Measurements from ENCODE around the gene RMRP.

Gene RMRP

DNA sequence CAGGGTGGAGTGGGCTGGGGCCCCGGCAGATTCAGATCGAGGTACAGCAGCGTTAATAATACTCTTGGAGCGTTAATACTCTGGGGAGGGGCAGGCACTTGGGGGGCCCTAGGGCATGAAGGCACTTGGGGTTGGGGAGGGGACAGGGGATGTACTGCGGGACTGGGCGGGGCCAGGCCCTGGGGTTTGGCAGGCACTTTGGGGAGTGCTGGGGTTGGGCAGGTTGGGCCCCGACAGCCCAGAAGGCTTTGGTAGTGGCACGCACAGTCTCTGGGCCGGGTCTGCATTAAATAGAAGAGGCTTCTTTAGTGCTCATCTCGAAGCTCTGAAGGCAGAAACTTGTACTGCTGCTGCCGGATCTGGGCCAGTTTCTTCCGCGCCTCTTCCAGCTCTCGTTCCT, 39.7 kb upstream of the RMRP start:
- Histone ChIP-seq H3K36me3 (ENCODE audit: low read length) (peaks cover 20% of the 10 kb centered on the region; the same call in 1 of the 2 replicates), H3K79me2 (ENCODE audit: insufficient read depth, low read length) (no peaks in the 10 kb centered on the region)

DNA sequence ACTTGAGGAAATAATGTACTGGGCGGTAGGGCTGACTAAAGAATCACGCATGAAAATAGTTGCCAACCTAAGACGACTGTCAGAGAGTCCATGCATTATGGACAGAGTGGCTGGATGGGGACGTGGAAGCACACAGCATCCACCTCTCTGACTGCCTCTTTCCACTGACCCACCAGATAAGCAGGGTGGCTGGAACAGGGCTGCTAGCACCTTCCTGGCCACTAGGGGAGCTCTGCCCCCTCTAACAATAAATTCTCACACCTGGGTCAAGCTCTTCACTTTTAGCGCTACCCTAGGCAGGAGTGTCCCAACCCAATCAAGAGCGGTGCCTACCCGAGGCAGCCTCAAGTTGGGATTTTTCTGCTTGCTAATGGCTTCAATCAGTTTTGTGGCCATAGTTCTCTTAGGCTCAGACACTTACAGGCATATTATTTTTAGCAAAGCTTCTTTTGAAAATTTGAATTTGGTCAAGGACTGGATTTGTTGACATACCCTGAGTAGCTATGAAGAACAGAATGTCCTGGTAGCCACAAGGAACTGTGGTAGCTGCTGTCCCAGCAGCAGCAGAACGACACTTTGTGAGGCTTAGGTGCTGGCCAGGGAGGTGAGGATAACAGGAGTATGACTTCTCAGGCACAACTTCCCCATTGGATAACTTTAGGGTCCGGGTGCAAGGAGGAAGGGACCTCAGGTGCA, 38.8 kb upstream of the RMRP start:
- Histone ChIP-seq H3K36me3 (ENCODE audit: low read length) (peaks cover 14% of the 10 kb centered on the region; the same call in 1 of the 2 replicates), H3K9me3 (ENCODE audit: insufficient read depth, low read length) (no peaks in the 10 kb centered on the region), H3K9me2 (replicated peaks; ENCODE audit: insufficient read depth, low read length) (no peaks in the 10 kb centered on the region), H2AFZ (ENCODE audit: low read depth, low read length, severe bottlenecking) (no peak overlapping the region), H3K4me2 (ENCODE audit: low read depth, low read length, poor library complexity, severe bottlenecking) (no peak overlapping the region), H3F3A (ENCODE audit: insufficient read depth) (no peaks in the 10 kb centered on the region), H3K79me2 (ENCODE audit: insufficient read depth, low read length) (no peaks in the 10 kb centered on the region), H3K27me3 (ENCODE audit: low read length) (no peaks in the 10 kb centered on the region), H3K27ac (ENCODE audit: low read depth, low read length) (no peak overlapping the region), H3K4me3 (ENCODE audit: insufficient read depth, low read length, poor library complexity, severe bottlenecking) (no peak overlapping the region), H4K20me1 (ENCODE audit: low read depth, low read length) (no peaks in the 10 kb centered on the region), H3K9ac (ENCODE audit: low read length) (no peak overlapping the region)
- TF ChIP-seq, protein P1, sequence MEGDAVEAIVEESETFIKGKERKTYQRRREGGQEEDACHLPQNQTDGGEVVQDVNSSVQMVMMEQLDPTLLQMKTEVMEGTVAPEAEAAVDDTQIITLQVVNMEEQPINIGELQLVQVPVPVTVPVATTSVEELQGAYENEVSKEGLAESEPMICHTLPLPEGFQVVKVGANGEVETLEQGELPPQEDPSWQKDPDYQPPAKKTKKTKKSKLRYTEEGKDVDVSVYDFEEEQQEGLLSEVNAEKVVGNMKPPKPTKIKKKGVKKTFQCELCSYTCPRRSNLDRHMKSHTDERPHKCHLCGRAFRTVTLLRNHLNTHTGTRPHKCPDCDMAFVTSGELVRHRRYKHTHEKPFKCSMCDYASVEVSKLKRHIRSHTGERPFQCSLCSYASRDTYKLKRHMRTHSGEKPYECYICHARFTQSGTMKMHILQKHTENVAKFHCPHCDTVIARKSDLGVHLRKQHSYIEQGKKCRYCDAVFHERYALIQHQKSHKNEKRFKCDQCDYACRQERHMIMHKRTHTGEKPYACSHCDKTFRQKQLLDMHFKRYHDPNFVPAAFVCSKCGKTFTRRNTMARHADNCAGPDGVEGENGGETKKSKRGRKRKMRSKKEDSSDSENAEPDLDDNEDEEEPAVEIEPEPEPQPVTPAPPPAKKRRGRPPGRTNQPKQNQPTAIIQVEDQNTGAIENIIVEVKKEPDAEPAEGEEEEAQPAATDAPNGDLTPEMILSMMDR (IDR thresholded peaks at IDR 0.05; ENCODE audit: insufficient read depth, low read length, poor library complexity, severe bottlenecking) = peak; percentile 95
- no peak for TF ChIP-seq EZH2phosphoT487 (conservative IDR thresholded peaks at IDR 0.05; ENCODE audit: low read length)

More for the DNA sequence above, 39.7 kb upstream of the RMRP start:
- no peaks in the 10 kb centered on the region for H3F3A ChIP-seq (ENCODE audit: insufficient read depth)
- no peaks in the 10 kb centered on the region for H3K9me3 ChIP-seq (ENCODE audit: insufficient read depth, low read length)
- no peaks in the 10 kb centered on the region for H3K27me3 ChIP-seq (ENCODE audit: low read length)
- TF ChIP-seq EZH2phosphoT487 (conservative IDR thresholded peaks at IDR 0.05; ENCODE audit: low read length) = no peak
- no peak overlapping the region for H3K9ac ChIP-seq (ENCODE audit: low read length)
- H3K4me2 ChIP-seq (ENCODE audit: low read depth, low read length, poor library complexity, severe bottlenecking) = no peak overlapping the region
- H3K9me2 ChIP-seq (replicated peaks; ENCODE audit: insufficient read depth, low read length) = no peaks in the 10 kb centered on the region
- H4K20me1 ChIP-seq (ENCODE audit: low read depth, low read length) = no peaks in the 10 kb centered on the region
- H3K4me3 ChIP-seq (ENCODE audit: insufficient read depth, low read length, poor library complexity, severe bottlenecking) = no peak overlapping the region
- H3K27ac ChIP-seq (ENCODE audit: low read depth, low read length) = no peak overlapping the region
- no peak overlapping the region for H2AFZ ChIP-seq (ENCODE audit: low read depth, low read length, severe bottlenecking)

DNA sequence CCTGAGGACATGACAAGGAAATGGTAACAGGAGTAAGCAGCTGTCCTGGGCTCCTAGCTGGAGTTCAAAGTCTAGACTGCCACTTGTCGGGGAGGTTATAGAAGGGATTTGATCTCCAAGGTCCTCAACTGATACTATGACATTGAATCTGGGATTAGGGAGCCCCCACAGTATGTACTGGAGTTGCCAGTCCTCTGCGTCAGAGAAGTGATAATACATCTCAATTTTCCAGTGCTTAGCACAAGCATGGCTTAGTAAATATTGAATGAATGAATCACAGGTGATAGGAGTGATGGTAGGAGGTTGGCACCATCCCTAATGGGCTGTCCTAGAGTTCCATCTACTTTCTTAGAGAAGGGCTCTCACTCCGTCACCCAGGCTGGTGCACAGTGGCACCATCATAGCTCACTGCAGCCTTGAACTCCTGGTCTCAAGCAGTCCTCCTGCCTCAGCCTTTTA, 38.2 kb upstream of the RMRP start:
- Histone ChIP-seq H3K4me2 (ENCODE audit: low read depth, low read length, poor library complexity, severe bottlenecking) (no peak overlapping the region), H3F3A (ENCODE audit: insufficient read depth) (no peaks in the 10 kb centered on the region), H3K27ac (ENCODE audit: low read depth, low read length) (no peak overlapping the region), H3K9ac (ENCODE audit: low read length) (no peak overlapping the region), H3K9me3 (ENCODE audit: insufficient read depth, low read length) (no peaks in the 10 kb centered on the region), H3K9me2 (replicated peaks; ENCODE audit: insufficient read depth, low read length) (no peaks in the 10 kb centered on the region), H2AFZ (ENCODE audit: low read depth, low read length, severe bottlenecking) (no peak overlapping the region), H4K20me1 (ENCODE audit: low read depth, low read length) (no peaks in the 10 kb centered on the region), H3K36me3 (ENCODE audit: low read length) (peaks cover 14% of the 10 kb centered on the region; the same call in 1 of the 2 replicates), H3K4me3 (ENCODE audit: insufficient read depth, low read length, poor library complexity, severe bottlenecking) (no peak overlapping the region), H3K27me3 (ENCODE audit: low read length) (no peaks in the 10 kb centered on the region), H3K79me2 (ENCODE audit: insufficient read depth, low read length) (no peaks in the 10 kb centered on the region)
- TF ChIP-seq EZH2phosphoT487 (conservative IDR thresholded peaks at IDR 0.05; ENCODE audit: low read length) = no peak
- TF ChIP-seq, protein P1 (IDR thresholded peaks at IDR 0.05; ENCODE audit: insufficient read depth, low read length, poor library complexity, severe bottlenecking) = no peak

DNA sequence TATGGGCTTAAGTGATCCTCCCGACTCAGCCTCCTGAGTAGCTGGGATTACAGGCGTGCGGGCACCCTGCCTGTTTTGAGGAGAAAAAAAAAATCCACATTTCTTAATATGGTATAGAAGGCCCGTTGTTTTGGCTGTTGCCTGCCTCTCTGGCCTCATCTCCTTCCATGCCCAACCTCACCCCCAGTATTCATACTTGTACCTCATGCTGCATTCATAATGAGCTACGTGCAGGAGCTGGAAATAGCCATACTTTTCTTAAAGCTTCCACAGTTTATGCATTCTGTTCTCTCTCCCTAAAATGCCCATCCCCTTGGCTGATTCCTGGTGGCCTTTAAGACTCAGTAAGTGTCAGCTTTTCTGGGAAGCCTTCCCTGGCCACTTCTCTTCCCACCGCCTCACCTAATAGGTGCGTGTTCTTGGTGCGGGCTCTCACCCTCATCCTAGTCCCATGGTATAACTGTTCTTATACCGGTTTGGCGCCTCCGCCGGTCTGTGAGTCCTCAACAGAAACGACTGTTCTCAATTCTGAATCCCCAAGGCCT, 34.0 kb upstream of the RMRP start:
- H3K27ac ChIP-seq (ENCODE audit: low read depth, low read length) = no peak overlapping the region
- H3K27me3 ChIP-seq (ENCODE audit: low read length) = no peaks in the 10 kb centered on the region
- no peaks in the 10 kb centered on the region for H3K79me2 ChIP-seq (ENCODE audit: insufficient read depth, low read length)
- H3K9ac ChIP-seq (ENCODE audit: low read length) = no peak overlapping the region
- no peak overlapping the region for H3K4me3 ChIP-seq (ENCODE audit: insufficient read depth, low read length, poor library complexity, severe bottlenecking)
- H3K4me2 ChIP-seq (ENCODE audit: low read depth, low read length, poor library complexity, severe bottlenecking) = no peak overlapping the region
- no peaks in the 10 kb centered on the region for H3F3A ChIP-seq (ENCODE audit: insufficient read depth)
- no peaks in the 10 kb centered on the region for H4K20me1 ChIP-seq (ENCODE audit: low read depth, low read length)
- TF ChIP-seq EZH2phosphoT487 (conservative IDR thresholded peaks at IDR 0.05; ENCODE audit: low read length) = no peak
- TF ChIP-seq, protein P1 (IDR thresholded peaks at IDR 0.05; ENCODE audit: insufficient read depth, low read length, poor library complexity, severe bottlenecking) = no peak
- no peaks in the 10 kb centered on the region for H3K9me2 ChIP-seq (replicated peaks; ENCODE audit: insufficient read depth, low read length)
- H3K9me3 ChIP-seq (ENCODE audit: insufficient read depth, low read length) = no peaks in the 10 kb centered on the region
- H3K36me3 ChIP-seq (ENCODE audit: low read length) = no peaks in the 10 kb centered on the region
- no peak overlapping the region for H2AFZ ChIP-seq (ENCODE audit: low read depth, low read length, severe bottlenecking)

Measured in SU-DHL-6 (cell line).